ENCODE results near the gene AP4B1.
A peak's percentile ranks its signal among the peaks of the same experiment; 100 is the strongest.

AP4B1 gene

GRCh38 chr1:113930499-113931161, 26.0 kb upstream of the AP4B1 start:
- H3K79me2 ChIP-seq (ENCODE audit: insufficient read depth, low read length) = peaks cover 71% of the 10 kb centered on the region
- no peaks in the 10 kb centered on the region for H3K9me3 ChIP-seq (ENCODE audit: insufficient read depth, low read length, severe bottlenecking)
- DNase-seq (peak; percentile 78), ATAC-seq (ENCODE audit: insufficient read depth, low read depth) (peak; percentile 67)
- peak overlapping the region; percentile 51 to 72 for H3K4me3 ChIP-seq (ENCODE audit: low read depth in 1 of 2, low read length in 2 of 2)
- peak overlapping the region; percentile 66 for H3K9ac ChIP-seq (ENCODE audit: low read depth, low read length)
- peak overlapping the region; percentile 86 for H3K27ac ChIP-seq (ENCODE audit: low read length)
- no peaks in the 10 kb centered on the region for H3K27me3 ChIP-seq (ENCODE audit: insufficient read depth, low read length, poor library complexity)
- peaks cover 32% of the 10 kb centered on the region for H4K20me1 ChIP-seq (ENCODE audit: insufficient read depth, low read length)
- peaks cover 13% of the 10 kb centered on the region; the same call in 1 of the 2 replicates for H3K36me3 ChIP-seq (ENCODE audit: insufficient read depth, low read length)
- peak overlapping the region; percentile 33; the same call in 1 of the 2 replicates for H2AFZ ChIP-seq (ENCODE audit: low read depth, low read length)
- TF ChIP-seq EZH2 (IDR thresholded peaks at IDR 0.05; ENCODE audit: borderline replicate concordance, low read depth, low read length, severe bottlenecking) (no peak), CTCF (IDR thresholded peaks at IDR 0.05; ENCODE audit: borderline replicate concordance, extremely low read depth, low read length, poor library complexity, severe bottlenecking) (no peak)
- peak overlapping the region; percentile 77 for H3K4me2 ChIP-seq (ENCODE audit: insufficient read depth, low read length)
- peaks cover 59% of the 10 kb centered on the region for H3K4me1 ChIP-seq (ENCODE audit: insufficient read depth, low read length)

GRCh38 chr1:113929750-113930498, 25.3 kb upstream of the AP4B1 start:
- peak; percentile 29 for ATAC-seq (ENCODE audit: insufficient read depth, low read depth)
- Histone ChIP-seq H3K27ac (ENCODE audit: low read length) (peak overlapping the region; percentile 86), H3K4me3 (ENCODE audit: low read depth in 1 of 2, low read length in 2 of 2) (peak overlapping the region; percentile 51 to 72), H3K79me2 (ENCODE audit: insufficient read depth, low read length) (peaks cover 64% of the 10 kb centered on the region), H2AFZ (ENCODE audit: low read depth, low read length) (peak overlapping the region; percentile 33; the same call in 1 of the 2 replicates), H3K36me3 (ENCODE audit: insufficient read depth, low read length) (peaks cover 13% of the 10 kb centered on the region; the same call in 1 of the 2 replicates), H3K27me3 (ENCODE audit: insufficient read depth, low read length, poor library complexity) (no peaks in the 10 kb centered on the region), H3K9ac (ENCODE audit: low read depth, low read length) (peak overlapping the region; percentile 66), H3K9me3 (ENCODE audit: insufficient read depth, low read length, severe bottlenecking) (no peaks in the 10 kb centered on the region), H3K4me2 (ENCODE audit: insufficient read depth, low read length) (peak overlapping the region; percentile 77), H4K20me1 (ENCODE audit: insufficient read depth, low read length) (peaks cover 25% of the 10 kb centered on the region), H3K4me1 (ENCODE audit: insufficient read depth, low read length) (peaks cover 52% of the 10 kb centered on the region)
- DNase-seq = peak; percentile 48
- TF ChIP-seq EZH2 (IDR thresholded peaks at IDR 0.05; ENCODE audit: borderline replicate concordance, low read depth, low read length, severe bottlenecking) = no peak
- peak; percentile 25 for TF ChIP-seq CTCF (IDR thresholded peaks at IDR 0.05; ENCODE audit: borderline replicate concordance, extremely low read depth, low read length, poor library complexity, severe bottlenecking)

- Histone ChIP-seq H3K79me2 (ENCODE audit: insufficient read depth, low read length) (peaks cover 56% of the 10 kb centered on the region), H3K4me3 (ENCODE audit: low read depth in 1 of 2, low read length in 2 of 2) (peak within 1 kb of the TSS; percentile 51 to 72), H3K9me3 (ENCODE audit: insufficient read depth, low read length, severe bottlenecking) (no peaks in the 10 kb centered on the region), H3K9ac (ENCODE audit: low read depth, low read length) (peak within 1 kb of the TSS; percentile 66), H3K27me3 (ENCODE audit: insufficient read depth, low read length, poor library complexity) (no peaks in the 10 kb centered on the region), H3K4me2 (ENCODE audit: insufficient read depth, low read length) (peak within 1 kb of the TSS; percentile 85), H3K36me3 (ENCODE audit: insufficient read depth, low read length) (peaks cover 13% of the 10 kb centered on the region; the same call in 1 of the 2 replicates), H3K4me1 (ENCODE audit: insufficient read depth, low read length) (peaks cover 49% of the 10 kb centered on the region), H4K20me1 (ENCODE audit: insufficient read depth, low read length) (peaks cover 22% of the 10 kb centered on the region), H2AFZ (ENCODE audit: low read depth, low read length) (peak within 1 kb of the TSS; percentile 86), H3K27ac (ENCODE audit: low read length) (peak within 1 kb of the TSS; percentile 92)
- peak; percentile 71 for ATAC-seq (ENCODE audit: insufficient read depth, low read depth)
- peak; percentile 94 for DNase-seq
- TF ChIP-seq CTCF (IDR thresholded peaks at IDR 0.05; ENCODE audit: borderline replicate concordance, extremely low read depth, low read length, poor library complexity, severe bottlenecking) = no peak
- TF ChIP-seq EZH2 (IDR thresholded peaks at IDR 0.05; ENCODE audit: borderline replicate concordance, low read depth, low read length, severe bottlenecking) = no peak
Measured at GRCh38 chr1:113928941-113929749, 24.5 kb upstream of the AP4B1 start, which contains the start of gene HIPK1. Gene HIPK1, plus strand, starts transcription at chr1:113929324.

All from DND-41 (cell line).